IMR-90 (cell line): ENCODE results near the gene ZFPM1. TPM values are rescaled to one million over a fixed set of nuclear protein-coding genes. Genes with fewer than 3 reads are reported as not detected.
A peak's percentile ranks its signal among the peaks of the same experiment; 100 is the strongest.

ENCODE experiments used
- ATAC-seq: fragments of 200-7000 bp; cut with Tn5 transposase; 2 replicates; pipeline ENCODE4 v1.9.1; 2020; ENCODE audit warnings: low read depth, mild to moderate bottlenecking, moderate library complexity
- BruUV-seq: library from RNA; stranded (reverse); fragments of 400-500 nt; replicated peaks from 2 replicates; lab custom pipeline; 2021; lab: Mats Ljungman, UMichigan
- CTCF ChIA-PET: fragments of 300-600 bp; formaldehyde crosslinking; extraction: SDS; loops from one replicate; lab custom pipeline; 2021; ENCODE audit warnings: antibody characterized with exemption; lab: Yijun Ruan, JAX
- POLR2A ChIA-PET: fragments of 300-600 bp; sonication (Branson Sonifier 250); formaldehyde crosslinking; loops from one replicate; lab custom pipeline; 2022; ENCODE audit warnings: antibody characterized with exemption; ENCODE audit not compliant: unreplicated experiment; lab: Charles Lee
- DNase-seq: peaks from one replicate; pipeline ENCODE4 v3.0.0; 2013
- H2AFZ ChIP-seq: replicated peaks from 2 replicates; pipeline ENCODE3; 2013; ENCODE audit warnings: low read length, mild to moderate bottlenecking; ENCODE audit not compliant: poor library complexity
- H2AK5ac ChIP-seq: 2 replicates; pipeline ENCODE4 v1.6.1; 2013; ENCODE audit warnings: low read depth, low read length, inconsistent platforms
- H2AK9ac ChIP-seq: replicated peaks from 2 replicates; pipeline ENCODE3; 2013; ENCODE audit warnings: mild to moderate bottlenecking, low read depth, low read length, moderate library complexity; ENCODE audit not compliant: poor library complexity
- H2BK120ac ChIP-seq: 2 replicates; pipeline ENCODE4 v1.6.1; 2013; ENCODE audit warnings: low read depth, low read length, inconsistent platforms
- H2BK15ac ChIP-seq: 3 replicates; pipeline ENCODE4 v1.6.1; 2013; ENCODE audit warnings: low read depth, low read length, inconsistent platforms
- H2BK20ac ChIP-seq: 2 replicates; pipeline ENCODE4 v1.6.1; 2013; ENCODE audit warnings: low read depth, mild to moderate bottlenecking, inconsistent platforms, low read length, moderate library complexity
- H2BK5ac ChIP-seq: 2 replicates; pipeline ENCODE4 v1.6.1; 2013; ENCODE audit warnings: mild to moderate bottlenecking, low read depth, low read length, inconsistent platforms; ENCODE audit not compliant: poor library complexity, severe bottlenecking
- H3K14ac ChIP-seq: replicated peaks from 2 replicates; pipeline ENCODE4 v1.6.1; 2013; ENCODE audit warnings: low read depth, low read length, inconsistent platforms
- H3K18ac ChIP-seq: 2 replicates; pipeline ENCODE4 v1.6.1; 2013; ENCODE audit warnings: low read depth, low read length, control low read depth
- H3K23ac ChIP-seq: 2 replicates; pipeline ENCODE4 v1.6.1; 2013; ENCODE audit warnings: low read depth, low read length, inconsistent platforms
- H3K27ac ChIP-seq: 2 replicates; pipeline ENCODE4 v1.5.1; 2013; ENCODE audit warnings: mild to moderate bottlenecking, control low read depth, low read length; ENCODE audit not compliant: insufficient read depth
- H3K27me3 ChIP-seq: 2 replicates; pipeline ENCODE4 v1.6.1; 2013; ENCODE audit warnings: low read length; ENCODE audit not compliant: control insufficient read depth, insufficient read depth
- H3K36me3 ChIP-seq: 2 replicates; pipeline ENCODE4 v1.6.1; 2013; ENCODE audit warnings: low read length, mixed read lengths; ENCODE audit not compliant: control insufficient read depth, insufficient read depth
- H3K4ac ChIP-seq: 2 replicates; pipeline ENCODE4 v1.6.1; 2013; ENCODE audit warnings: low read depth, low read length, inconsistent platforms
- H3K4me1 ChIP-seq: 2 replicates; pipeline ENCODE4 v1.6.1; 2013; ENCODE audit warnings: low read length, mixed read lengths; ENCODE audit not compliant: control insufficient read depth, insufficient read depth
- H3K4me2 ChIP-seq: 2 replicates; pipeline ENCODE4 v1.6.1; 2013; ENCODE audit warnings: low read depth, mild to moderate bottlenecking, control low read depth, low read length, moderate library complexity
- H3K4me3 ChIP-seq: 2 replicates; pipeline ENCODE4 v1.5.1; 2013; ENCODE audit warnings: low read depth, mild to moderate bottlenecking, control low read depth, low read length, moderate library complexity; ENCODE audit not compliant: insufficient read depth
- H3K56ac ChIP-seq: 2 replicates; pipeline ENCODE4 v1.6.1; 2013; ENCODE audit warnings: low read length, inconsistent platforms; ENCODE audit not compliant: insufficient read depth; ENCODE audit errors: extremely low read depth
- H3K79me1 ChIP-seq, 2 experiments: 2 replicates each; pipeline ENCODE4 v1.6.1; 2013; ENCODE audit warnings: low read length in 2 of 2, inconsistent platforms in 1 of 2, low read depth in 1 of 2
- H3K9ac ChIP-seq: 2 replicates; pipeline ENCODE4 v1.6.1; 2013; ENCODE audit warnings: low read depth, low read length, control low read depth
- H3K9me1 ChIP-seq: 2 replicates; pipeline ENCODE4 v1.6.1; 2013; ENCODE audit warnings: low read length, inconsistent platforms; ENCODE audit not compliant: insufficient read depth
- H3K9me3 ChIP-seq: 2 replicates; pipeline ENCODE4 v1.6.1; 2013; ENCODE audit warnings: low read length; ENCODE audit not compliant: control insufficient read depth, insufficient read depth
- H4K20me1 ChIP-seq: 2 replicates; pipeline ENCODE4 v1.6.1; 2013; ENCODE audit warnings: low read length, inconsistent platforms; ENCODE audit not compliant: insufficient read depth
- H4K5ac ChIP-seq: 2 replicates; pipeline ENCODE4 v1.6.1; 2013; ENCODE audit warnings: mild to moderate bottlenecking, low read depth, low read length, control low read depth
- H4K8ac ChIP-seq, 2 experiments: 2 replicates each; pipeline ENCODE4 v1.6.1; 2013; ENCODE audit warnings: low read depth in 2 of 2, low read length in 2 of 2, control low read depth in 1 of 2, inconsistent platforms in 1 of 2
- H4K91ac ChIP-seq: 2 replicates; pipeline ENCODE4 v1.6.1; 2013; ENCODE audit warnings: low read depth, low read length, inconsistent platforms; ENCODE audit not compliant: insufficient read depth
- BHLHE40 ChIP-seq: fragments of 150-350 bp; IDR thresholded peaks from 2 replicates; pipeline ENCODE4 v1.6.1; 2016; ENCODE audit warnings: mild to moderate bottlenecking, low read depth, low read length
- CHD1 ChIP-seq: IDR thresholded peaks from 2 replicates; pipeline ENCODE4 v1.6.1; 2012; ENCODE audit warnings: low read depth, low read length, improper control_type of control experiment
- CTCF ChIP-seq: conservative IDR thresholded peaks from 2 replicates; pipeline ENCODE4 v1.5.1; 2012; ENCODE audit warnings: mild to moderate bottlenecking, low read depth, low read length, improper control_type of control experiment
- FOS ChIP-seq: fragments of 150-350 bp; IDR thresholded peaks from 2 replicates; pipeline ENCODE4 v1.6.1; 2016; ENCODE audit warnings: low read depth, low read length
- MAZ ChIP-seq: IDR thresholded peaks from 2 replicates; pipeline ENCODE4 v1.6.1; 2012; ENCODE audit warnings: low read depth, mild to moderate bottlenecking, low read length, improper control_type of control experiment, moderate library complexity, borderline replicate concordance
- MXI1 ChIP-seq: IDR thresholded peaks from 2 replicates; pipeline ENCODE4 v1.6.1; 2012; ENCODE audit warnings: low read depth, mild to moderate bottlenecking, low read length, moderate library complexity, borderline replicate concordance
- NFE2L2 ChIP-seq: fragments of 150-350 bp; IDR thresholded peaks from 2 replicates; pipeline ENCODE4 v1.6.1; 2016; ENCODE audit warnings: low read depth, mild to moderate bottlenecking, low read length
- POLR2A ChIP-seq: IDR thresholded peaks from 2 replicates; pipeline ENCODE4 v1.6.1; 2012; ENCODE audit warnings: mild to moderate bottlenecking, low read depth, low read length
- RAD21 ChIP-seq: IDR thresholded peaks from 2 replicates; pipeline ENCODE4 v1.6.1; 2012; ENCODE audit warnings: low read length, improper control_type of control experiment
- RCOR1 ChIP-seq: IDR thresholded peaks from 2 replicates; pipeline ENCODE4 v1.6.1; 2012; ENCODE audit warnings: mild to moderate bottlenecking, low read length, improper control_type of control experiment; ENCODE audit not compliant: insufficient replicate concordance
- RFX5 ChIP-seq: IDR thresholded peaks from 2 replicates; pipeline ENCODE4 v1.8.0; 2012; ENCODE audit warnings: low read depth, mild to moderate bottlenecking, low read length, moderate library complexity
- WGBS, 2 experiments: methylation state at CpG; one replicate each; pipeline versions ENCODE4 v1.1.5 to v1.1.7; 2013; ENCODE audit warnings: missing lambda C conversion rate in 2 of 2; ENCODE audit not compliant: insufficient read length in 1 of 2; ENCODE audit errors: extremely low coverage in 2 of 2; 5-methylcytosine and 5-hydroxymethylcytosine counted together
- dilution Hi-C: fragments of 300-500 bp; cut with HindIII; formaldehyde crosslinking; loops from one replicate; pipeline ENCODE4 v1.14.3; 2018; ENCODE audit warnings: low sequenced_read_pairs; ENCODE audit not compliant: unreplicated experiment
- in situ Hi-C: fragments of 300-500 bp; cut with MboI; formaldehyde crosslinking; loops from 3 replicates; pipeline ENCODE4 v1.14.3; 2019; ENCODE audit warnings: low sequenced_read_pairs, inconsistent platforms, mixed read lengths
- intact Hi-C: fragments of 100-400 bp; cut with micrococcal nuclease; formaldehyde crosslinking; loops from 2 replicates; pipeline ENCODE4 v1.10.0; 2022
- polyA plus RNA-seq, 3 experiments: library from polyadenylated mRNA; depleted of rRNA; stranded (reverse); fragments of >200 nt; gene quantifications; 2 replicates each; pipeline ENCODE4 v1.2.3, GENCODE V29; 2012; ENCODE audit warnings: low replicate concordance in 1 of 3
- total RNA-seq: library from RNA; depleted of rRNA; stranded (reverse); fragments of >200 nt; gene quantifications from 2 replicates; pipeline ENCODE4 v1.2.3, GENCODE V29; 2012
- TF ChIP-seq, protein P1 (sequence below): fragments of 150-350 bp; IDR thresholded peaks from 2 replicates; pipeline ENCODE4 v1.6.1; 2016; ENCODE audit warnings: low read depth, mild to moderate bottlenecking, low read length, moderate library complexity, borderline replicate concordance

Gene ZFPM1
- total and polyA plus RNA-seq, 2 of the 4 experiments (the other 2 are of a cell fraction) = 0.36 to 1.1 TPM

DNA sequence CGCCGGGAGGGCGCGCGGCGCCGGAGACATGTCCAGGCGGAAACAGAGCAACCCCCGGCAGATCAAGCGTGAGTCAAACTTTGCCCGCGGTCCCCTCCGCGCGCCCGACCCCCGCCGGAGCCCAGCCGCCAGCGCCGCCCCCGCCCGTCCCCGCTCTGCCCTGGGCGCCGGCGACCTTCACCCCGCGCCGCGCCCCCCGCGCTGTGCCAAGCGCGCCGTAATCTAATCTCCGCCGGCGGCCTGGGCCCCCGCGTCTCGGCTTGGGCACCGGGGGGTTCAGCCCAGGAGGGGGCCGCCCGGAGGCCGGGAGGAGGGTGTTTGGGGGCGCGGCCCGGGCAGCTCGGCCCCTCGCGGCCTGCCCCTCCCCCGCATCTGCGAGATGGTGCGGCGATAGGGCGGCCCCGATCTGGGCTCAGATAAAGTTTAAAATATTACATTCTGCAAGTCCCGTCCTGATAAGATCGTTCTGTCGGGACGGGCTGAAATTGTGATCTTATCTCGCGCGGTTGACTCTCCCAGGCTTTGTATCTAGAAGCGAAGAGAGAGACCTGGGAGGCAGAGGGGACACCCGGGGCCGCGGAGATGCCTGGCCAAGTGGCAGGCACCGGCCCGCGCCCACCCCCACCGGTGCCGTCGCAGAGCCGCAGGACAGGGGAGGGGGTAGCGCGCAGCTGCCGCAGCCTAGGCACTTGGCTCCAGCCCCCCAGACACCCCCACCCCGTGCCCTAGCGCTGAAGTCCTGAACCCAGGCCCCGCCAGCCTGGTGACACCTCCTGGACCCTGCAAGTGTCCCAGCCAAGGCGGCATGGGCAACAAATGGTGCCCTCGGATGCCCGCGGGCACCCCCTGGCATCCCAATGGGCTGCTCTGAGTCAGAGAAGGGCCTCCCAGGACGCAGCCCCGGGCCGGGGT lies 787 bp downstream of the ZFPM1 start (continued):
- TF ChIP-seq MXI1 (no peak), RFX5 (no peak)

DNA sequence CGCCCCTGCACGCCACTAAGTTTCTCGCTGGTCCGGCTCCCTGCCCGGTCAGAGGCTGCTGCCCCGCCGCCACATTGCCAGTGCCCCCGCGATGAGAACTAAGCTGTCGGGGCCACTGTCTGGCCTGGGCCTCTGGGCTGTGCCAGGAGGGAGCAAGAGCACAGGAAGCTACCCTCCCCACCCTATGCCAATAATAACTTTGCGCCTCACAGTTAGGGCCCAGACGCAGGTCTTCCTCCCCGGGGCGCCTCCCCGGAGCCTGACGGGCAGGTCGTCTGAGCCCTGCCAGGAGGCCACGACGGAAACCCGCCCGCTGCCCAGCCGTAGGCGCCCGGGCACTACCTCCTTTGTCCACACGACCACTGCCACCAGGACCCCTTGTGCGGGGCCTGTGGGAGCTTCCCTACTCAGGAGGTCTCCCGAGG lies 1.5 kb downstream of the ZFPM1 start:
- WGBS, 2 experiments = 25% methylated on average over 13 of the region's 27 CpGs; no CpG with 5 or more reads in 1 of the 2 experiments
- peak overlapping the region; percentile 25 for H3K9ac ChIP-seq
- H3K18ac ChIP-seq = no peak overlapping the region
- H4K91ac ChIP-seq = no peak overlapping the region
- peaks cover 11% of the 10 kb centered on the region for H3K9me1 ChIP-seq
- peak overlapping the region; percentile 53; the same call in 1 of the 2 replicates for H3K23ac ChIP-seq
- no peak overlapping the region for H2BK15ac ChIP-seq
- H3K56ac ChIP-seq = no peak overlapping the region
- H3K9me3 ChIP-seq = no peaks in the 10 kb centered on the region
- no peaks in the 10 kb centered on the region for H3K36me3 ChIP-seq
- peak overlapping the region; percentile 95 for H3K4me2 ChIP-seq
- no peak overlapping the region for H4K5ac ChIP-seq
- H2BK120ac ChIP-seq = no peak overlapping the region
- BruUV-seq = no TSS peak
- no peak for ATAC-seq
- no peak overlapping the region for H4K8ac ChIP-seq
- H2AFZ ChIP-seq = peak overlapping the region; percentile 82
- H2BK20ac ChIP-seq = no peak overlapping the region
- peak overlapping the region; percentile 86 for H2AK9ac ChIP-seq
- peaks cover 16% of the 10 kb centered on the region for H3K4me1 ChIP-seq
- peaks cover 16 to 42% of the 10 kb centered on the region in 2 experiments for H3K79me1 ChIP-seq
- peak overlapping the region; percentile 55 for H3K4me3 ChIP-seq
- no peak for DNase-seq
- H2AK5ac ChIP-seq = no peak overlapping the region
- dilution Hi-C loops = no loop called here
- no peaks in the 10 kb centered on the region; the same call in 1 of the 2 replicates for H3K27me3 ChIP-seq
- in situ Hi-C loops = no loop called here
- no peak overlapping the region for H3K14ac ChIP-seq
- ChIA-PET CTCF (no interaction called here), POLR2A (interaction anchor here (0.7 kb wide), 1 partner anchor 116 kb away, joined by 8 read pairs; the partner anchor contains the start of gene ZC3H18)
- intact Hi-C loops = loop anchor here (2.0 kb wide), 1 partner anchor 48 kb away; no protein-coding TSS in a partner anchor
- H3K4ac ChIP-seq = no peak overlapping the region
- no peak overlapping the region for H3K27ac ChIP-seq
- H2BK5ac ChIP-seq = no peak overlapping the region
- H4K20me1 ChIP-seq = peaks cover 48% of the 10 kb centered on the region
- TF ChIP-seq CTCF (no peak), MXI1 (no peak), CHD1 (no peak), RCOR1 (no peak), POLR2A (no peak), RAD21 (no peak), BHLHE40 (no peak), RFX5 (no peak), FOS (no peak), MAZ (no peak), NFE2L2 (no peak)
- TF ChIP-seq, protein P1, sequence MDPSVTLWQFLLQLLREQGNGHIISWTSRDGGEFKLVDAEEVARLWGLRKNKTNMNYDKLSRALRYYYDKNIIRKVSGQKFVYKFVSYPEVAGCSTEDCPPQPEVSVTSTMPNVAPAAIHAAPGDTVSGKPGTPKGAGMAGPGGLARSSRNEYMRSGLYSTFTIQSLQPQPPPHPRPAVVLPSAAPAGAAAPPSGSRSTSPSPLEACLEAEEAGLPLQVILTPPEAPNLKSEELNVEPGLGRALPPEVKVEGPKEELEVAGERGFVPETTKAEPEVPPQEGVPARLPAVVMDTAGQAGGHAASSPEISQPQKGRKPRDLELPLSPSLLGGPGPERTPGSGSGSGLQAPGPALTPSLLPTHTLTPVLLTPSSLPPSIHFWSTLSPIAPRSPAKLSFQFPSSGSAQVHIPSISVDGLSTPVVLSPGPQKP = no peak
